Measurements from ENCODE around the gene ATOH7.
"Not testable (repeated sequence)": the region's sequence is repeated elsewhere in the genome, so short reads cannot be mapped to it uniquely, and the experiment has no call there.

ATOH7 gene

GRCh38 chr10:68231817-68232251 is at the start of gene ATOH7:
Gene ATOH7 (minus strand): TSS chr10:68232113. CDS start chr10:68231677, 436 bp downstream.
- ATAC-seq (no peak), DNase-seq (no peak)

GRCh38 chr10:68280758-68281157 is 48.8 kb upstream of the ATOH7 start:
- ATAC-seq (no peak), DNase-seq (no peak)

GRCh38 chr10:68278906-68279753 is 47.2 kb upstream of the ATOH7 start:
- DNase-seq, ATAC-seq: not testable (repeated sequence)

GRCh38 chr10:68277814-68278213 is 45.9 kb upstream of the ATOH7 start:
- not testable (repeated sequence) for DNase-seq, ATAC-seq

GRCh38 chr10:68276224-68276623 is 44.3 kb upstream of the ATOH7 start:
- DNase-seq (no peak), ATAC-seq (peak; percentile 19)

GRCh38 chr10:68275600-68276126 is 43.8 kb upstream of the ATOH7 start:
- DNase-seq: no peak
- no peak for ATAC-seq

GRCh38 chr10:68272833-68273232 is 40.9 kb upstream of the ATOH7 start:
- no peak for ATAC-seq

GRCh38 chr10:68271196-68271882 is 39.4 kb upstream of the ATOH7 start:
- no peak for DNase-seq
- ATAC-seq: no peak

More at GRCh38 chr10:68272833-68273232, 40.9 kb upstream of the ATOH7 start:
- no peak for DNase-seq

GRCh38 chr10:68269562-68270290 is 37.8 kb upstream of the ATOH7 start:
- ATAC-seq: no peak
- DNase-seq: no peak

GRCh38 chr10:68261132-68261856 is 29.4 kb upstream of the ATOH7 start:
- DNase-seq: no peak
- ATAC-seq: no peak

GRCh38 chr10:68253346-68253745 is 21.4 kb upstream of the ATOH7 start:
- ATAC-seq (no peak), DNase-seq (no peak)

GRCh38 chr10:68251625-68252495 is 19.9 kb upstream of the ATOH7 start:
- DNase-seq: no peak
- ATAC-seq: no peak

- DNase-seq: no peak
- ATAC-seq: no peak
Observed at GRCh38 chr10:68251151-68251550, 19.2 kb upstream of the ATOH7 start.

- ATAC-seq (no peak), DNase-seq (no peak)
Observed at GRCh38 chr10:68249297-68249696, 17.4 kb upstream of the ATOH7 start.

- ATAC-seq (no peak), DNase-seq (no peak)
Observed at GRCh38 chr10:68247931-68248330, 16.0 kb upstream of the ATOH7 start.

GRCh38 chr10:68246397-68246796 is 14.5 kb upstream of the ATOH7 start:
- not testable (repeated sequence) for DNase-seq, ATAC-seq

- DNase-seq (no peak), ATAC-seq (no peak)
Observed at GRCh38 chr10:68242051-68242450, 10.1 kb upstream of the ATOH7 start.

GRCh38 chr10:68239596-68240150 is 7.8 kb upstream of the ATOH7 start:
- DNase-seq: no peak
- ATAC-seq: no peak

- no peak for ATAC-seq
- DNase-seq: no peak
Observed at GRCh38 chr10:68239069-68239468, 7.2 kb upstream of the ATOH7 start.

- ATAC-seq (no peak), DNase-seq (no peak)
Observed at GRCh38 chr10:68238371-68238770, 6.5 kb upstream of the ATOH7 start.
